HepG2 (cell line): ENCODE measurements around the gene CLEC3B. TPM values are rescaled to one million over a fixed set of nuclear protein-coding genes. Genes with fewer than 3 reads are reported as not detected.

Experiments
- ATAC-seq: fragments of 200-7000 bp; cut with Tn5 transposase; 3 replicates; pipeline ENCODE4 v1.9.1; 2020; ENCODE audit warnings: mild to moderate bottlenecking, moderate library complexity
- BruUV-seq: library from RNA; stranded (reverse); fragments of 400-500 nt; replicated peaks from 2 replicates; lab custom pipeline; 2021; lab: Mats Ljungman, UMichigan
- CTCF ChIA-PET: fragments of 300-600 bp; formaldehyde crosslinking; extraction: SDS; loops from one replicate; lab custom pipeline; 2021; ENCODE audit warnings: low total read pairs, inconsistent platforms, low intra/inter-chr PET ratio; lab: Yijun Ruan, JAX
- POLR2A ChIA-PET: fragments of 350-600 bp; sonication (Branson Sonifier 250); formaldehyde crosslinking; loops from one replicate; lab custom pipeline; 2020; ENCODE audit warnings: antibody characterized with exemption, inconsistent platforms; lab: Yijun Ruan, JAX
- DNase-seq: peaks from one replicate; pipeline ENCODE4 v3.0.0-alpha.2; 2015; ENCODE audit warnings: low spot score
- FAIRE-seq: peaks from 3 replicates; lab custom pipeline; 2011; peaks lifted over from hg19 to GRCh38; lab: Jason Lieb, UNC
- H2AFZ ChIP-seq: one replicate; pipeline ENCODE4 v1.6.1; 2011; ENCODE audit warnings: low read length, inconsistent platforms
- H3K27ac ChIP-seq: fragments of 300-600 bp; 3 replicates; pipeline ENCODE4 v1.8.0; 2011; ENCODE audit warnings: mixed run types, mild to moderate bottlenecking, mixed read lengths, low read length, inconsistent platforms; ENCODE audit not compliant: insufficient read depth; ENCODE audit errors: extremely low read length
- H3K27me3 ChIP-seq, 2 experiments: fragments of 200-600 bp in 1 of 2; 2 replicates in 1 of 2; 3 replicates in 1 of 2; pipeline versions ENCODE4 v1.6.0 to v1.8.0; 2011; ENCODE audit warnings: low read length in 2 of 2, mild to moderate bottlenecking in 2 of 2, moderate library complexity in 2 of 2, inconsistent platforms in 1 of 2; ENCODE audit not compliant: insufficient read depth in 2 of 2, control insufficient read depth in 1 of 2
- H3K36me3 ChIP-seq, 2 experiments: fragments of 200-600 bp in 1 of 2; replicated peaks in 1 of 2; 2 replicates in 1 of 2; 3 replicates in 1 of 2; pipeline versions ENCODE4 v1.5.1 to v1.8.0; 2011; ENCODE audit warnings: low read length in 2 of 2, inconsistent platforms in 1 of 2; ENCODE audit not compliant: insufficient read depth in 2 of 2, control insufficient read depth in 1 of 2
- H3K4me1 ChIP-seq: 2 replicates; pipeline ENCODE4 v1.5.1; 2012; ENCODE audit warnings: low read length, inconsistent platforms; ENCODE audit not compliant: insufficient read depth
- H3K4me2 ChIP-seq: 2 replicates; pipeline ENCODE4 v1.6.0; 2011; ENCODE audit warnings: low read depth, low read length, inconsistent platforms
- H3K4me3 ChIP-seq, 3 experiments: fragments of 200-600 bp in 1 of 3; sonication (generic), shearing (Covaris generic) in 1 of 3; replicated peaks in 1 of 3; 2 replicates each; pipeline ENCODE4 v1.5.1; 2011 to 2016; ENCODE audit warnings: low read length in 3 of 3, inconsistent platforms in 2 of 3, low read depth in 2 of 3, mild to moderate bottlenecking in 2 of 3, control low read depth in 1 of 3, mixed read lengths in 1 of 3; ENCODE audit not compliant: insufficient read depth in 1 of 3
- H3K79me2 ChIP-seq: one replicate; pipeline ENCODE4 v1.6.1; 2011; ENCODE audit warnings: low read length, inconsistent platforms; ENCODE audit not compliant: insufficient read depth
- H3K9ac ChIP-seq: 2 replicates; pipeline ENCODE4 v1.6.0; 2011; ENCODE audit warnings: mild to moderate bottlenecking, low read depth, low read length, inconsistent platforms; ENCODE audit not compliant: insufficient read depth
- H3K9me3 ChIP-seq: 2 replicates; pipeline ENCODE4 v1.5.1; 2012; ENCODE audit warnings: mild to moderate bottlenecking, low read length
- H4K20me1 ChIP-seq: 2 replicates; pipeline ENCODE4 v1.6.0; 2011; ENCODE audit warnings: inconsistent platforms, mild to moderate bottlenecking, low read length, moderate library complexity; ENCODE audit not compliant: insufficient read depth
- HOXD1 ChIP-seq: sonication (generic); formaldehyde crosslinking; IDR thresholded peaks from 2 replicates; pipeline ENCODE4 v1.5.0; 2020; ENCODE audit warnings: missing genetic modification reagents
- JUND ChIP-seq: sonication (generic); formaldehyde crosslinking; IDR thresholded peaks from 2 replicates; pipeline ENCODE4 v1.8.0; 2022; ENCODE audit warnings: mild to moderate bottlenecking, missing genetic modification reagents
- MEIS1 ChIP-seq: sonication (generic); formaldehyde crosslinking; IDR thresholded peaks from 2 replicates; pipeline ENCODE4 v1.9.0; 2021; ENCODE audit warnings: mild to moderate bottlenecking, missing genetic modification reagents, moderate library complexity, borderline replicate concordance
- RFXAP ChIP-seq: sonication (generic); formaldehyde crosslinking; IDR thresholded peaks from 2 replicates; pipeline ENCODE4 v1.4.0; 2020; ENCODE audit warnings: missing genetic modification reagents, borderline replicate concordance
- ZNF235 ChIP-seq: sonication (generic); formaldehyde crosslinking; IDR thresholded peaks from 2 replicates; pipeline ENCODE4 v1.8.1; 2023; ENCODE audit warnings: mild to moderate bottlenecking, missing genetic modification reagents, borderline replicate concordance
- ZNF274 ChIP-seq: sonication (generic); formaldehyde crosslinking; IDR thresholded peaks from 2 replicates; pipeline ENCODE4 v1.5.1; 2020; ENCODE audit warnings: mild to moderate bottlenecking, missing genetic modification reagents
- ZNF772 ChIP-seq: sonication (generic); formaldehyde crosslinking; IDR thresholded peaks from 2 replicates; pipeline ENCODE4 v1.5.0; 2020; ENCODE audit warnings: mild to moderate bottlenecking, missing genetic modification reagents
- WGBS: methylation state at CpG from one replicate; pipeline ENCODE4 v1.1.6; 2017; ENCODE audit warnings: low lambda C conversion rate; 5-methylcytosine and 5-hydroxymethylcytosine counted together
- in situ Hi-C: cut with HindIII; loops from 2 replicates; pipeline ENCODE4 v1.10.0; 2017; ENCODE audit warnings: low pct_unique_long_range_greater_than_20kb; ENCODE audit not compliant: extremely low pct_ligation_motif_present
- intact Hi-C: fragments of 100-400 bp; cut with micrococcal nuclease; formaldehyde crosslinking; loops from one replicate; pipeline ENCODE4 v1.10.0; 2022; ENCODE audit not compliant: unreplicated experiment
- polyA plus RNA-seq, 8 experiments: library from polyadenylated mRNA; depleted of rRNA in 3 of 8; stranded (reverse) in 7 of 8; unstranded in 1 of 8; fragments of >200 nt; fragmentation: Illumina TruSeq in 4 of 8; extraction: Trizol in 4 of 8; gene quantifications; 2 replicates each; pipeline versions ENCODE4 v1.2.1 to v1.2.3, GENCODE V29; 2011 to 2016; ENCODE audit warnings: low read depth in 4 of 8, missing spikeins in 1 of 8, mixed read lengths in 1 of 8; ENCODE audit not compliant: insufficient read depth in 1 of 8
- total RNA-seq, 5 experiments: library from RNA; depleted of rRNA; stranded (reverse); fragments of >200 nt; fragmentation: Illumina TruSeq; extraction: Trizol; gene quantifications; 2 replicates each; pipeline ENCODE4 v1.2.3, GENCODE V29; 2016; ENCODE audit warnings: low read depth in 1 of 5
- TF ChIP-seq, protein P1 (sequence below): sonication (generic); formaldehyde crosslinking; IDR thresholded peaks from 2 replicates; pipeline ENCODE4 v1.9.0; 2022; ENCODE audit warnings: missing genetic modification reagents, mild to moderate bottlenecking, borderline replicate concordance
- TF ChIP-seq, protein P2 (sequence below): sonication (generic); formaldehyde crosslinking; IDR thresholded peaks from 2 replicates; pipeline ENCODE4 v1.5.1; 2020; ENCODE audit warnings: mild to moderate bottlenecking, moderate library complexity, missing genetic modification reagents

CLEC3B gene
- total and polyA plus RNA-seq, 2 of the 13 experiments (the other 11 are each of a cell fraction or from before 2014, with no cell fraction given), result 0.07 TPM; not detected in 1

GRCh38 chr3:45024542-45025255 is 1.4 kb upstream of the CLEC3B start:
- Histone ChIP-seq H3K27me3 (0 out of 5 replicates have a peak, but pooled peaks cover 0 to 4% of the 10 kb centered on the region in 2 experiments), H3K79me2 (no peaks in the 10 kb centered on the region), H2AFZ (no peak overlapping the region), H3K4me1 (no peaks in the 10 kb centered on the region), H3K4me3 (no peak overlapping the region), H3K27ac (no peak overlapping the region), H4K20me1 (no peaks in the 10 kb centered on the region), H3K4me2 (no peak overlapping the region), H3K9me3 (no peaks in the 10 kb centered on the region), H3K9ac (no peak overlapping the region), H3K36me3 (no peaks in the 10 kb centered on the region)
- CTCF ChIA-PET, result no interaction called here
- DNase-seq (no peak), FAIRE-seq (no peak), ATAC-seq (no peak)
- POLR2A ChIA-PET, result no interaction called here
- in situ Hi-C loops, result loop anchor here (25.0 kb wide), 1 partner anchor 463 kb away; no protein-coding TSS in a partner anchor
- intact Hi-C loops, result no loop called here
- 59% methylated on average over 6 of the region's 6 CpGs for WGBS
- BruUV-seq, result no TSS peak
- TF ChIP-seq, protein P1, sequence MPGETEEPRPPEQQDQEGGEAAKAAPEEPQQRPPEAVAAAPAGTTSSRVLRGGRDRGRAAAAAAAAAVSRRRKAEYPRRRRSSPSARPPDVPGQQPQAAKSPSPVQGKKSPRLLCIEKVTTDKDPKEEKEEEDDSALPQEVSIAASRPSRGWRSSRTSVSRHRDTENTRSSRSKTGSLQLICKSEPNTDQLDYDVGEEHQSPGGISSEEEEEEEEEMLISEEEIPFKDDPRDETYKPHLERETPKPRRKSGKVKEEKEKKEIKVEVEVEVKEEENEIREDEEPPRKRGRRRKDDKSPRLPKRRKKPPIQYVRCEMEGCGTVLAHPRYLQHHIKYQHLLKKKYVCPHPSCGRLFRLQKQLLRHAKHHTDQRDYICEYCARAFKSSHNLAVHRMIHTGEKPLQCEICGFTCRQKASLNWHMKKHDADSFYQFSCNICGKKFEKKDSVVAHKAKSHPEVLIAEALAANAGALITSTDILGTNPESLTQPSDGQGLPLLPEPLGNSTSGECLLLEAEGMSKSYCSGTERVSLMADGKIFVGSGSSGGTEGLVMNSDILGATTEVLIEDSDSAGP (CRISPR knock-in tag), result no peak
- TF ChIP-seq MEIS1 (CRISPR knock-in tag) (no peak), JUND (CRISPR knock-in tag) (no peak), HOXD1 (no peak), ZNF274 (CRISPR knock-in tag) (no peak), RFXAP (CRISPR knock-in tag) (no peak), ZNF235 (CRISPR knock-in tag) (no peak), ZNF772 (no peak)
- TF ChIP-seq, protein P2, sequence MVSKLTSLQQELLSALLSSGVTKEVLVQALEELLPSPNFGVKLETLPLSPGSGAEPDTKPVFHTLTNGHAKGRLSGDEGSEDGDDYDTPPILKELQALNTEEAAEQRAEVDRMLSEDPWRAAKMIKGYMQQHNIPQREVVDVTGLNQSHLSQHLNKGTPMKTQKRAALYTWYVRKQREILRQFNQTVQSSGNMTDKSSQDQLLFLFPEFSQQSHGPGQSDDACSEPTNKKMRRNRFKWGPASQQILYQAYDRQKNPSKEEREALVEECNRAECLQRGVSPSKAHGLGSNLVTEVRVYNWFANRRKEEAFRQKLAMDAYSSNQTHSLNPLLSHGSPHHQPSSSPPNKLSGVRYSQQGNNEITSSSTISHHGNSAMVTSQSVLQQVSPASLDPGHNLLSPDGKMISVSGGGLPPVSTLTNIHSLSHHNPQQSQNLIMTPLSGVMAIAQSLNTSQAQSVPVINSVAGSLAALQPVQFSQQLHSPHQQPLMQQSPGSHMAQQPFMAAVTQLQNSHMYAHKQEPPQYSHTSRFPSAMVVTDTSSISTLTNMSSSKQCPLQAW, result no peak
